Endodermal cell (in vitro differentiated cells): ENCODE measurements around the gene PFN2. TPM values are rescaled to one million over a fixed set of nuclear protein-coding genes. Genes with fewer than 3 reads are reported as not detected.
"Not testable (repeated sequence)": the region's sequence is repeated elsewhere in the genome, so short reads cannot be mapped to it uniquely, and the experiment has no call there.

ENCODE experiments used
- DNase-seq: peaks from one replicate; pipeline ENCODE4 v3.0.0-alpha.2; 2017
- H3K27ac ChIP-seq: 2 replicates; pipeline ENCODE4 v1.5.1; 2013; ENCODE audit warnings: mild to moderate bottlenecking, low read depth, low read length, moderate library complexity
- H3K27me3 ChIP-seq: 2 replicates; pipeline ENCODE4 v1.6.1; 2013; ENCODE audit warnings: mild to moderate bottlenecking, low read length, moderate library complexity; ENCODE audit not compliant: insufficient read depth, control insufficient read depth, poor library complexity, severe bottlenecking
- H3K36me3 ChIP-seq: 2 replicates; pipeline ENCODE4 v1.7.0; 2013; ENCODE audit warnings: mild to moderate bottlenecking, low read length, moderate library complexity; ENCODE audit not compliant: control insufficient read depth, insufficient read depth
- H3K4me1 ChIP-seq: one replicate; pipeline ENCODE4 v1.7.0; 2013; ENCODE audit warnings: low read length; ENCODE audit not compliant: control insufficient read depth, insufficient read depth
- H3K4me3 ChIP-seq: 2 replicates; pipeline ENCODE4 v1.5.1; 2013; ENCODE audit warnings: mild to moderate bottlenecking, low read length, moderate library complexity
- H3K9ac ChIP-seq: 2 replicates; pipeline ENCODE4 v1.6.1; 2013; ENCODE audit warnings: mild to moderate bottlenecking, low read length, moderate library complexity; ENCODE audit not compliant: poor library complexity, severe bottlenecking; ENCODE audit errors: extremely low read depth
- H3K9me3 ChIP-seq: 2 replicates; pipeline ENCODE4 v1.6.1; 2013; ENCODE audit warnings: mild to moderate bottlenecking, low read length, moderate library complexity; ENCODE audit not compliant: control insufficient read depth
- H3K27ac Mint-ChIP-seq: 2 replicates; pipeline ENCODE4 v1.8.0; 2020; ENCODE audit warnings: mixed read lengths
- H3K27me3 Mint-ChIP-seq: 2 replicates; pipeline ENCODE4 v1.8.0; 2021; ENCODE audit warnings: mild to moderate bottlenecking, mixed read lengths; ENCODE audit not compliant: insufficient read depth
- H3K36me3 Mint-ChIP-seq: 2 replicates; pipeline ENCODE4 v1.8.0; 2020; ENCODE audit warnings: low read depth, mixed read lengths
- H3K4me1 Mint-ChIP-seq: 2 replicates; pipeline ENCODE4 v1.8.0; 2020; ENCODE audit warnings: mixed read lengths
- H3K4me3 Mint-ChIP-seq: 2 replicates; pipeline ENCODE4 v1.8.0; 2020; ENCODE audit warnings: mild to moderate bottlenecking, moderate library complexity, mixed read lengths
- H3K9me3 Mint-ChIP-seq: 2 replicates; pipeline ENCODE4 v1.8.0; 2020; ENCODE audit warnings: mild to moderate bottlenecking, mixed read lengths
- CTCF ChIP-seq: fragments of 200-600 bp; sonication (generic); conservative IDR thresholded peaks from 2 replicates; pipeline ENCODE4 v1.5.0; 2021; ENCODE audit warnings: antibody characterized with exemption, mild to moderate bottlenecking
- WGBS, 2 experiments: methylation state at CpG; one replicate each; pipeline versions ENCODE4 v1.1.5 to v1.1.7; 2013; ENCODE audit warnings: missing lambda C conversion rate in 2 of 2, mixed read lengths in 1 of 2; ENCODE audit not compliant: insufficient coverage in 1 of 2, insufficient read length in 1 of 2; 5-methylcytosine and 5-hydroxymethylcytosine counted together
- total RNA-seq, 2 donors: library from RNA; stranded (reverse); fragmentation: NEBNext Ultra II Directional in 1 of 2; extraction: Animal tissue kit (Norgen Biotek cat#: 25700) in 1 of 2; gene quantifications; 2 replicates in 1 of 2; 3 replicates in 1 of 2; pipeline ENCODE4 v1.2.1, GENCODE V29; 2021

The PFN2 gene
- total RNA-seq, 2 donors from 2014 or later = 144 to 157 TPM

- no peak for DNase-seq
- Histone ChIP-seq H3K9me3 (no peaks in the 10 kb centered on the region), H3K27me3 (no peaks in the 10 kb centered on the region), H3K4me3 (no peak overlapping the region), H3K9ac (no peak overlapping the region), H3K27ac (no peak overlapping the region), H3K4me1 (no peaks in the 10 kb centered on the region), H3K36me3 (no peaks in the 10 kb centered on the region)
- Mint-ChIP-seq H3K9me3 (no peaks in the 10 kb centered on the region), H3K36me3 (no peaks in the 10 kb centered on the region), H3K4me3 (no peak overlapping the region), H3K27ac (no peak overlapping the region), H3K4me1 (no peaks in the 10 kb centered on the region), H3K27me3 (no peaks in the 10 kb centered on the region)
- TF ChIP-seq CTCF = no peak
- 91 to 97% methylated on average over 3 to 4 of the region's 4 CpGs for WGBS, 2 experiments
Measured at GRCh38 chr3:149983628-149984027, 12.9 kb upstream of the PFN2 start.

- DNase-seq, H3K4me3 Mint-ChIP-seq, H3K9me3 ChIP-seq, H3K27ac Mint-ChIP-seq, H3K36me3 ChIP-seq, H3K9ac ChIP-seq, H3K4me3 ChIP-seq, H3K4me1 ChIP-seq, H3K9me3 Mint-ChIP-seq, H3K27ac ChIP-seq, H3K27me3 Mint-ChIP-seq, H3K36me3 Mint-ChIP-seq, H3K27me3 ChIP-seq, H3K4me1 Mint-ChIP-seq: not testable (repeated sequence)
- 94 to 97% methylated on average over 20 to 32 of the region's 32 CpGs for WGBS, 2 experiments
Measured at GRCh38 chr3:149983053-149983452, 12.4 kb upstream of the PFN2 start.

- not testable (repeated sequence) for H3K27me3 ChIP-seq, H3K9me3 Mint-ChIP-seq, H3K36me3 Mint-ChIP-seq, DNase-seq, H3K4me1 ChIP-seq, H3K27ac ChIP-seq, H3K36me3 ChIP-seq, H3K27ac Mint-ChIP-seq, H3K9ac ChIP-seq, H3K9me3 ChIP-seq, H3K4me1 Mint-ChIP-seq, H3K27me3 Mint-ChIP-seq, H3K4me3 ChIP-seq, H3K4me3 Mint-ChIP-seq
- WGBS, 2 experiments = 91% methylated on average over 4 of the region's 10 CpGs; no CpG with 5 or more reads in 1 of the 2 experiments
- TF ChIP-seq CTCF = peak; percentile 35
Measured at GRCh38 chr3:149981979-149982378, 11.3 kb upstream of the PFN2 start.

GRCh38 chr3:149977386-149977785 is 6.7 kb upstream of the PFN2 start:
- WGBS, 2 experiments = 100% methylated on average over 2 of the region's 2 CpGs; no CpG with 5 or more reads in 1 of the 2 experiments
- no peaks in the 10 kb centered on the region for H3K9me3 Mint-ChIP-seq
- H3K4me3 Mint-ChIP-seq = no peak overlapping the region

More at GRCh38 chr3:149977386-149977785, 6.7 kb upstream of the PFN2 start:
- no peak for DNase-seq
- Histone ChIP-seq H3K4me1 (peaks cover 3% of the 10 kb centered on the region), H3K27me3 (no peaks in the 10 kb centered on the region), H3K4me3 (no peak overlapping the region), H3K27ac (no peak overlapping the region), H3K9me3 (no peaks in the 10 kb centered on the region), H3K36me3 (no peaks in the 10 kb centered on the region), H3K9ac (no peak overlapping the region)
- H3K36me3 Mint-ChIP-seq = no peaks in the 10 kb centered on the region
- no peak for TF ChIP-seq CTCF
- H3K27ac Mint-ChIP-seq = no peak overlapping the region
- no peaks in the 10 kb centered on the region for H3K4me1 Mint-ChIP-seq
- no peaks in the 10 kb centered on the region for H3K27me3 Mint-ChIP-seq
